GM18909 (cell line): ENCODE results near the gene NTRK1.

ENCODE experiments used
- ATAC-seq: cut with Tn5 transposase; IDR thresholded peaks from one replicate; pipeline ENCODE4 v1.9.1; 2021; ENCODE audit warnings: mild to moderate bottlenecking; ENCODE audit not compliant: unreplicated experiment, poor library complexity

The NTRK1 gene

GRCh38 chr1:156860628-156861423 lies at the start of gene NTRK1:
NTRK1 (plus strand) TSS chr1:156860865; CDS start chr1:156860935, 70 bp downstream.
- ATAC-seq: no peak

GRCh38 chr1:156811168-156811567 lies 49.5 kb upstream of the NTRK1 start:
- ATAC-seq: no peak

- ATAC-seq: no peak
These were observed 48.2 kb upstream of the NTRK1 start for GRCh38 chr1:156812293-156812990.

GRCh38 chr1:156813298-156813697 lies 47.4 kb upstream of the NTRK1 start:
- no peak for ATAC-seq

GRCh38 chr1:156813750-156814570 lies 46.7 kb upstream of the NTRK1 start:
- ATAC-seq: no peak

GRCh38 chr1:156814571-156815260 lies 45.9 kb upstream of the NTRK1 start:
- no peak for ATAC-seq

GRCh38 chr1:156815307-156815826 lies 45.3 kb upstream of the NTRK1 start:
- ATAC-seq: no peak

GRCh38 chr1:156815961-156816422 lies 44.7 kb upstream of the NTRK1 start:
- no peak for ATAC-seq

- peak; percentile 81 for ATAC-seq
These were observed 43.9 kb upstream of the NTRK1 start, which contains the start of gene SH2D2A for GRCh38 chr1:156816561-156817328. SH2D2A (minus strand) TSS chr1:156816848; CDS start chr1:156816708, 140 bp downstream.

GRCh38 chr1:156821801-156822200 lies 38.9 kb upstream of the NTRK1 start:
- no peak for ATAC-seq

- ATAC-seq: no peak
These were observed 38.0 kb upstream of the NTRK1 start for GRCh38 chr1:156822680-156823079.

- ATAC-seq: no peak
These were observed 37.4 kb upstream of the NTRK1 start for GRCh38 chr1:156823210-156823790.

- no peak for ATAC-seq
These were observed 34.0 kb upstream of the NTRK1 start for GRCh38 chr1:156826630-156827029.

GRCh38 chr1:156828400-156829124 lies 32.1 kb upstream of the NTRK1 start:
- no peak for ATAC-seq

GRCh38 chr1:156832434-156832833 lies 28.2 kb upstream of the NTRK1 start:
- no peak for ATAC-seq

- ATAC-seq: no peak
These were observed 27.1 kb upstream of the NTRK1 start for GRCh38 chr1:156833603-156834002.

GRCh38 chr1:156834322-156834721 lies 26.3 kb upstream of the NTRK1 start:
- ATAC-seq: no peak

- no peak for ATAC-seq
These were observed 24.5 kb upstream of the NTRK1 start for GRCh38 chr1:156836041-156836654.
